Stimulated activated CD4-positive, alpha-beta T cell treated with anti-CD3 and anti-CD28 coated beads, Interleukin-1b, Interleukin-23, amount 100 ng/mL, for 1 hour (primary cell): ENCODE results near the gene LPIN2.
A peak's percentile ranks its signal among the peaks of the same experiment; 100 is the strongest.
"Not testable (repeated sequence)": the region's sequence is repeated elsewhere in the genome, so short reads cannot be mapped to it uniquely, and the experiment has no call there.

ENCODE experiments used
- DNase-seq, 2 donors: peaks; one replicate each; pipeline ENCODE4 v3.0.0-alpha.2; 2020; ENCODE audit warnings: low read depth in 2 of 2

Gene LPIN2, protein sequence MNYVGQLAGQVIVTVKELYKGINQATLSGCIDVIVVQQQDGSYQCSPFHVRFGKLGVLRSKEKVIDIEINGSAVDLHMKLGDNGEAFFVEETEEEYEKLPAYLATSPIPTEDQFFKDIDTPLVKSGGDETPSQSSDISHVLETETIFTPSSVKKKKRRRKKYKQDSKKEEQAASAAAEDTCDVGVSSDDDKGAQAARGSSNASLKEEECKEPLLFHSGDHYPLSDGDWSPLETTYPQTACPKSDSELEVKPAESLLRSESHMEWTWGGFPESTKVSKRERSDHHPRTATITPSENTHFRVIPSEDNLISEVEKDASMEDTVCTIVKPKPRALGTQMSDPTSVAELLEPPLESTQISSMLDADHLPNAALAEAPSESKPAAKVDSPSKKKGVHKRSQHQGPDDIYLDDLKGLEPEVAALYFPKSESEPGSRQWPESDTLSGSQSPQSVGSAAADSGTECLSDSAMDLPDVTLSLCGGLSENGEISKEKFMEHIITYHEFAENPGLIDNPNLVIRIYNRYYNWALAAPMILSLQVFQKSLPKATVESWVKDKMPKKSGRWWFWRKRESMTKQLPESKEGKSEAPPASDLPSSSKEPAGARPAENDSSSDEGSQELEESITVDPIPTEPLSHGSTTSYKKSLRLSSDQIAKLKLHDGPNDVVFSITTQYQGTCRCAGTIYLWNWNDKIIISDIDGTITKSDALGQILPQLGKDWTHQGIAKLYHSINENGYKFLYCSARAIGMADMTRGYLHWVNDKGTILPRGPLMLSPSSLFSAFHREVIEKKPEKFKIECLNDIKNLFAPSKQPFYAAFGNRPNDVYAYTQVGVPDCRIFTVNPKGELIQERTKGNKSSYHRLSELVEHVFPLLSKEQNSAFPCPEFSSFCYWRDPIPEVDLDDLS

DNA sequence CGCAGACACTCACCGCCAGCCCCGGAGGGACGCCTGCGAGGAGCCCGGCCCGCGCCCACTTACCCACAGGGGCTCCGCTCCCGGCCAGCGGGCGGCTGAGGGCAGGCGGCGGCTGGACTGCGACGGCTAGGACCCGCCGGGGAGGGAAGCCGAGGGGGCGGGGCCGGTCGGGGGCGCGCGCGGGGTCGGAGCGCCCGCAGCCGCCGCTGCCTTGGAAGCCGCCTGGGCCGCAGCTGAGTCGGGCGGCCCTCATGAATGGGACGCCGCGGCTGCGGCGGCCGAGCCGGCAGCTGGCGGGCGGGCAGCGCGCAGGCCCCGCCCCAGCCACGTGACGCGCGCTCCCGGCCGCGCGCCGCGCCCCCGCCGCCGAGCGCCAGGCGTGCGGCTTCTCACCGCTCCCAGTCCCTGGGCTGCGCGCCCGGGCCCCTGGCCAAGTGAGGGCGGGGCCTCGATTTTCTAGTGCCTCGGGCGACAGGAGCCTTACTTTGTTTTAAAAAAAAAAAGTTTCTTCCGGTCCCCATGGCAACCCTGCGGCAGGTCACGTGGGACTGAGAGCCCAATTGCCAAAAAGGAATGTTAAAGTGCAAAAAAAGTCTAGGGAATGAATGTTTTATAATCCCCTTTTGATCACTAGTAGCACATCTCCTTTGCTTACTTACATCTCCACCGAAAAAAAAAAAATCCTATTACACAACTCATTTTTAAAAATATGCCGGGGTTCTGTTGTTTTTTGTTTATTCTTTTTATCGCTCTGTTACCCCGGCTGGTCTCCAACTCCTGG lies at the start of gene LPIN2:
TSS of gene LPIN2 (minus strand) at position 121 of the 781 bp plus-strand sequence. CDS start 52,304 bp downstream, outside the sequence.
- DNase-seq: peak; percentile 87 to 92

GRCh38 chr18:3061581-3062312 lies 48.8 kb upstream of the LPIN2 start:
- peak in 1 of 2 donors; percentile 2 for DNase-seq

DNA sequence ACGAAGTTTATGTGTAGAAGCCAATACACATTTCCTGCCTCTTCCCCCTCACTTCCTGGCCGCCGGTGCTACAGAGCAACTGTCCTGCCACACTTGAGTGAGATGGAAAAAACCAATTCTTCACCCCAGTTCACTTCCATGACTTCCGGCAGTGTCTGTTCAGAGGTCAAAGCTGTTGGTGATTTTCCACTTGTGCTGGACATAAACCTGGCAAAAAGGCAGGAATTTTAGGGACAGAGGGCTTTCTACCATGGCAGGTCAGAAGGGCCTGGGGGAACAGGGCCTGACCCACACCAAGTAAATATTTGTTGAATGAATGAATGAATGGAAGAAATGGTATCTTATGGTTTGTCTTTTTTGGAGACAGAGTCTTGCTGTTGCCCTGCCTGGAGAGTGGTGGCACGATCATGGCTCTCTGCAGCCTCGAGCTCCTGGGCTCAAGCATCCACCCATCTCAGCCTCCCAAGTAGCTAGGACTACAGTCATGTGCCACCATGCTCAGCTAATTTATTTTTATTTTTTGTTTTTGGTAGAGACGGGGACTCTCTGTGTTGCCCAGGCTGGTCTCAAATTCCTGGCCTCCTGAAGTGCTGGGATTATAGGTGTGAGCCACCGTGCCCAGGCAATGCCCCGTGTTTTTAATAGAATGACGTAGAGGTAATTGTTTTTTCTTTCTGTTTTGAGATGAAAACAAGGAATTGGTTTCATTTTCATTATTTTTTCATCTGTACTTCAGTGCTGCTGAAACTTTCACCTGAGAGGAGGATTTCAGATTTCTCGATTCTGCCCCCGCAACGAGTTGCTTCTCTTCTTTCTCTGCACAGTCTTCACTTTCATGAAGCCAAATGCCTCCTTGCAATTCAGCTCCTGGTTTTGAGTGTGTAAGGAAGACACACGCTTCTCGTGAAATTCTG lies 48.0 kb upstream of the LPIN2 start:
- DNase-seq: peak in 1 of 2 donors; percentile 7

GRCh38 chr18:3059272-3059671 lies 46.3 kb upstream of the LPIN2 start:
- DNase-seq: no peak

DNA sequence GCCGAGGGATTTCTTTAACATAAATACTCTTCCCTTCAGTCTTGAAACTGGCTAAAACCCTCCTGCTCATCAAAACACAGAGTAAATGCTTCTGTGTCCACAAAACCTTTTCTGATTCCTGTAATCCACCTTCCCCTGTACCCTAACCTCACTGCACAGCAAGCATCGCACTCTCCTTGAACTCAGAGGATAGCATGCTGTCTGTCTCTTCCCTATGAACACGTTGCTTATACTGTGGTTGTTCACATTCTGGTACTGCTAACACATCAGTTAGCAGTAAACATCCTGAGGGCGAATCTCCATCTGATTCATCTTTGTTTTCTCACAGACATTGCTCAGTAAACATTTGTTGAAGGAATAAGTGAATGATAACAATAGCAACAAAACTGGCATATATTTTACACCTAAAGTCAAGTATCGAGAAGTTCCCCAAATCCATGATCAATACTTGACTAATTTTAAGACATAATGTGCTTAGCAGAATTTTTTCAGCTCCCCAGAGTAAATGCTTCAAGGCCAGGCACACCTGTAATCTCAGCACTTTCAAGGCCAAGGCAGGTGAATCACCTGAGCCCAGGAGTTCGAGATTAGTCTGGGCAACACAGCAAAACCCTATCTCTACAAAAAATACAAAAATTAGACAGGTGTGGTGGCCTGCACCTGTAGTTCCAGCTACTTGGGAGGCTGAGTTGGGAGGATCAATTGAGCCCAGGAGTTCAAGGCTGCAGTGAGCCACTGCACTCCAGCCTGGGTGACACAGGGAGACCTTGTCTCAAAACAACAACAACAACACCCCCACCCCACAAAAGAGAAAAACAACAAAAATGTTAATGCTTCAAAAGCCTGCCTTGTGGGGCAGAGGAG lies 45.6 kb upstream of the LPIN2 start:
- DNase-seq: no peak

DNA sequence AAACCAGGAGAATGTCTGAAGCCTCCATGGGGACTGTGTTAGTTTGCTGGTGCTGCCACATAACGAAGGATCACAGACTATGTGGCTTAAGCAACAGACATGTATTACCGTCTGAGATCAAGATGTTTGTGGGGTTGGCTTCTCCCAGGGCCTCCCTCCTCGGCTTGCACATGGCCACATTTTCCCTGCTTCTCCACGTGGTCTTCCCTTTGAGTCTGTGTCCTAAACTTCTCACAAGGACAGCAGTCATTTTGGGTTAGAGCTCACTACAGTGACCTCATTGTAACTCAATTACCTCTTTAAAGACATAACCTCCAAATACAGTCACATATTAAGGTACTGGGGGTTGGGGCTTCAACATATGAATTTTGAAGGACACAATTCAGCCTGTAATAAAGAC lies 44.6 kb upstream of the LPIN2 start:
- no peak for DNase-seq

DNA sequence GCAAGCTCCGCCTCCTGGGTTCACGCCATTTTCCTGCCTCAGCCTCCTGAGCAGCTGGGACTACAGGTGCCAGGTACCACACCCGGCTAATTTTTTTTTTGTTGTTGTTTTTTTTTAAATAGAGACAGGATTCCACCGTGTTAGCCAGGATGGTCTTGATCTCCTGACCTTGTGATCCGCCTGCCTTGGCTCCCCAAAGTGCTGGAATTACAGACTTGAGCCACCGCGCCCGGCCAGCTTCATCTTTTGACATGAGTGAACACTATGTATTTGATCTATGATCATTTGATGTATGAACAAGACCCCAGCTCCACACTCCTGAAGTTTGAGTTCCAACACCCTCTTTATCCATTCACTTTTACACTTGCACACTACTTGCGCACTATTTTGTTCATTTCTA lies 43.4 kb upstream of the LPIN2 start:
- no peak for DNase-seq

DNA sequence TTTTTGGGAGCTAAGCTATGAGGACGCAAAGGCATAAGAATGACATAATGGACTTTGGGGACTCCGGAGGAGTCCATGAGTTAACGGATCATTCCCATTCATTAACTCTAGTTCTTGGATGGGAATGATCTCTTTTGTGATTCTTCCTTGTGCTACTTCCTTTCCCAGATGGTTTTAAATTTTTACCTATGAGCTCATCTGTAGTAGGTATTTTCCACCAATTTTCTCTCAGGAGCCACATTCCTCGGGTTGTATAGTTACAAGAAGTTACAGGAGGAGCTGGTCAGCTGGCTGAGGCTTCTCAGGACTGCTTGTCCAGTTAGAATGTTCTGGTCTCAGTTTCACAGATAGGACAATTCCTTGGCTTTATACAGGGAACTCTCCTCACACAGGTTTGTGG lies 42.9 kb upstream of the LPIN2 start:
- DNase-seq: no peak

- no peak for DNase-seq
These were observed 42.3 kb upstream of the LPIN2 start for GRCh38 chr18:3055186-3055728.

- no peak for DNase-seq
These were observed 41.8 kb upstream of the LPIN2 start for GRCh38 chr18:3054780-3055179.

- DNase-seq: no peak
These were observed 41.3 kb upstream of the LPIN2 start for GRCh38 chr18:3054214-3054613.

GRCh38 chr18:3053081-3053480 lies 40.1 kb upstream of the LPIN2 start:
- no peak for DNase-seq

DNA sequence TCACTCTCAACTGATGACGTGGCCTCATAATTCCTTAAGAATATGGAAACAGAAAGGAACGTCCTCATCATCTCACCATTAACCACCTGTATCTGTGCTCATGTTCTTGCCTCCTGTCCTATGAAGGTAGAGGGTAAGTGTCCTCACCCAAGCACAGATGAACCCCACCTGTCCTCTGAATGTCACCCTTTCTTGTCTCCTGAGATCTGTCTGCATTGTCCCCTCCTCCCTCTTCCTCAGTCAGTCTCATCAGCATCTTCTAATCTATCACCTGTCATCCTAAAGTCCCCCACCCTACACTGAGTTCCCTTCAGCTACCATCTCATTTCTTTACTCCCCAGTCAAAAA lies 39.4 kb upstream of the LPIN2 start:
- no peak for DNase-seq

DNA sequence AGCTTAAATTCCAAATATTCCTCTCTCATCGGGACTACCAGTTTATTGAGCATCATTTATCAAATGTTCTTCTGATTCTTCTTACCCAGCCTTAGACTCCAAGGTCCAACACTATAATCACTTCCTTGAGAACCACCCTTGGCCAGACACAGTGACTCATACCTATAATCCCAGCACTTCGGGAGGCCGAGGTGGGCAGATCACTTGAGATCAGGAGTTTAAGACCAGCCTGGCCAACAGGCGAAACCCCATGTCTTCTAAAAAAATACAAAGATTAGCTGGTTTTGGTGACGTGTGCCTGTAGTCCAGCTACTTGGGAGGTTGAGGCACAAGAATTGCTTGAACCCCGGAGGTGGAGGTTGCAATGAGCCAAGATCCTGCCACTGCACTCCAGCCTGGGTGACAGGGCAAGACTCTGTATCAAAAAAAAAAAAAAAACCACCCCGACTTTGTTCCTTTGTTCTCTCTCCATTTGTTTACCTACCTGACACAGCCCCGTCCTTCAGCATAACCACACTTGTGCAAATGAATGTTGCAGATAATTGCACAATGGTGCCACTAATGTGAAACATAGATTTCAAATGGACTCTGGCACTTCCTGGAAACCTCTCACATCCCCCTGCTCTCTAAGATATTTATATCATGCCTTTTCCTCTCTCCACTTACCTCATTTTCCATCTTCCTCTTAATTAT lies 38.9 kb upstream of the LPIN2 start:
- DNase-seq: no peak

DNA sequence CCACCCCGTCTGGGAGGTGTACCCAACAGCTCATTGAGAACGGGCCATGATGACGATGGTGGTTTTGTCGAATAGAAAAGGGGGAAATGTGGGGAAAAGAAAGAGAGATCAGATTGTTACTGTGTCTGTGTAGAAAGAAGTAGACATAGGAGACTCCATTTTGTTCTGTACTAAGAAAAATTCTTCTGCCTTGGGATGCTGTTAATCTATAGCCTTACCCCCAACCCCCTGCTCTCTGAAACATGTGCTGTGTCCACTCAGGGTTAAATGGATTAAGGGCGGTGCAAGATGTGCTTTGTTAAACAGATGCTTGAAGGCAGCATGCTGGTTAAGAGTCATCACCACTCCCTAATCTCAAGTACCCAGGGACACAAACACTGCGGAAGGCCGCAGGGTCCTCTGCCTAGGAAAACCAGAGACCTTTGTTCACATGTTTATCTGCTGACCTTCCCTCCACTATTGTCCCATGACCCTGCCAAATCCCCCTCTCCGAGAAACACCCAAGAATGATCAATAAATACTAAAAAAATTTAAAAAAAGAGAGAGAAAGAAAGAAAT lies 37.0 kb upstream of the LPIN2 start:
- DNase-seq: not testable (repeated sequence)

DNA sequence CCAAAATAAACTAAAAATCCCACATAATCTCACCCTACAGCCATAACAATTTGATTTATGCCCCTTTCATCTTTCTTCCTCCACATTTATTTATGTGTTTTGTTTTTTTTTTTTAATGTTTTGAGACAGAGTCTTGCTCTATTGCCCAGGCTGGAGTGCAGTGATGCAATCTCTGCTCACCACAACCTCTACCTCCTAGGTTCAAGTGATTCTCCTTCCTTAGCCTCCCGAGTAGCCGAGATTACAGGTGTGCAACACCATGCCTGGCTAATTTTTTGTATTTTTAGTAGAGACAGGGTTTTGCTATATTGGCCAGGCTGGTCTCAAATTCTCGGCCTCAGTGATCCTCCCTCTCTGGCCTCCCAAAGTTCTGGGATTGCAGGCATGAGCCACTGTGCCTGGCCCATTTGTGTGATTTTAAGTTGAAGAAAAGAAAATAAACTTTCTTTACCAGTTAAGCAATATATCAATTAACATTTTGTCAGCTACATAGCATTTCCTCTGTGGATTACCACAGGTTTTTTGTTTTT lies 35.9 kb upstream of the LPIN2 start:
- no peak for DNase-seq

DNA sequence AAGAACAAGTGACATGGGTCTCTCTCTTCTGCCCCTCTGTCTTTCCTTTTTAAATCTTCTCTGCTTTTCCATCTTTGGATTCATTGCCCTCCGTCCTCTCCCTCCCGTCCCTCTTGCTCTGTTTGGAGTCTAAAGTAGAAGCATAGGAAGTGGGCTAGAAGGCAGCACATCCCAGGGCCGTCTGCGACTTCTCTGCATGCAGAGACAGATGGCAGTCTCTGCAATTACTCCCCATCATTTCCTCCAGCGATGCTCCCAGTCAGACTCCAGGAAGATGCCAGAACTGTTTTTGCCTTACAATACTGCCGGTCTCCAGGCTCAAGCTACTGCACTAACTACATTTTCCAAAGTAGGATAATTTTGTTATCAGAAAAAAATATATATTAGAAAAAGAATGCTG lies 35.2 kb upstream of the LPIN2 start:
- DNase-seq: no peak
